ENCODE results near the gene NCAM1.

Gene NCAM1

DNA sequence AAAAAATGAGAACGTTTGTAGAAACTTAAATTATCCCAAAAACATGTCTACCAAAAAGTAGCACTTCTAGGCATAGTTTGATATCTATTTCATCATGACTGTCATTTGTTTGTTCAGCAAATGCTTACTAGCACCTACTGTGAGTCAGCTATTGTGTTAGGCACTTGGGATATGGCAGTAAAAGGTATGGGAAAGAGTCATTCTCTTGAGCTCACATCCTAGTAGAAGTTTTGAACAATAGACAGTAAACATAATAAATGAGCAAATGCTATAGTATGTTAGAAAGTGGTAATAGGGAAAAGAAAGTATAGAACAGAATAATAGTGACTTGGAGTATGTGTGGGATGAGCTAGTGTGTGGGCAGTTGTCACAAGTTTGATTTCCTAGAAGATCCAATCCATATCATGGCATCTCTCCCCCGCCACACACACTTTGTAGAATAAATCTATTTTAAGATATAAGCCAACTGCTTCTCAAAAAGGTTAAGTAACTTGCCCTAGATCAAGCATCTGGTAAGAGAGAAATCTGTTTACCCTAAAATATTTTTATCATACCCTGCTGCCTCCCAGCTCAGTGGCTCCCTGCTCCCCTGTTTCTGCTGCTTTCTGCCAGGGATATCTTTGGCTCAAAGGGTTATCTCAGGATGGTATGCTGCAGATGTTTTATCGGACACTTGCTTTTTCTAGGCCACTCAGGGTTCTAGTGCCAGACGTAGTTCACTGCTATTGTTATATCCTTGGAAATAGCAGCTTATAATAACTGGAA lies 129.7 kb downstream of the NCAM1 start:
- no peak for DNase-seq

DNA sequence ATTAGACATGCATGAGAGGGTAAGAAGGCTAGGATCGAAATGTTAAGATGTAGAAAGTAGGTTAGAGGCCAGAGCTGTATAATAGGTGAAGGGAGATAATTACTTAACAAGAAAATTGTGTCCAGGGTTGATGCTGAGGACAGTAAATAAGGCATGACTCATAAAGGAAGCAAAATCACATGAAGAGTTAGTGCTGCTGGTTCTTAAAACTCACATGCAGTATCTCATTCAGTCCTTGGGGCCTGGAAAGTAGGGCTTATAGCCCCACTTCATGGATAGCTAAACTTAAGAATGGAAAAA lies 130.2 kb downstream of the NCAM1 start:
- peak; percentile 13 for DNase-seq

DNA sequence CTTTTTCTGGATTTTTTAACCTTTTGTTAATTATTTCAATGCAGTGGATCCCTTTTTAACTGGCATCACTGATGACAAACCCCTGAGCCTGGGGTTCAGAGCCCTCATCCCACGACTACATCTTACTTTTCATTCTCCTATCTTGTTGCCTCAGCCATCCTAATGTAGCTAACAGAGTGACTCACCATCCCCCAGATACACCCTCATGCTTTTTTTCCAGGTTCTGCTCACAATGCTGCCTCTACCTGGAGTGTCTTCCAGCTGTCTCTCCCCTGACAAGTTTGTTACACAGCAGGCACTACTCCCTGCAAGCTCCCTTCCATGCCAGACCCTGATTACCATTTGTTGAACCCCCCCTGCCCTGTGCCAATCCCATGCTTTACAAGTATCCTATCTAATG lies 135.4 kb downstream of the NCAM1 start:
- no peak for DNase-seq

DNA sequence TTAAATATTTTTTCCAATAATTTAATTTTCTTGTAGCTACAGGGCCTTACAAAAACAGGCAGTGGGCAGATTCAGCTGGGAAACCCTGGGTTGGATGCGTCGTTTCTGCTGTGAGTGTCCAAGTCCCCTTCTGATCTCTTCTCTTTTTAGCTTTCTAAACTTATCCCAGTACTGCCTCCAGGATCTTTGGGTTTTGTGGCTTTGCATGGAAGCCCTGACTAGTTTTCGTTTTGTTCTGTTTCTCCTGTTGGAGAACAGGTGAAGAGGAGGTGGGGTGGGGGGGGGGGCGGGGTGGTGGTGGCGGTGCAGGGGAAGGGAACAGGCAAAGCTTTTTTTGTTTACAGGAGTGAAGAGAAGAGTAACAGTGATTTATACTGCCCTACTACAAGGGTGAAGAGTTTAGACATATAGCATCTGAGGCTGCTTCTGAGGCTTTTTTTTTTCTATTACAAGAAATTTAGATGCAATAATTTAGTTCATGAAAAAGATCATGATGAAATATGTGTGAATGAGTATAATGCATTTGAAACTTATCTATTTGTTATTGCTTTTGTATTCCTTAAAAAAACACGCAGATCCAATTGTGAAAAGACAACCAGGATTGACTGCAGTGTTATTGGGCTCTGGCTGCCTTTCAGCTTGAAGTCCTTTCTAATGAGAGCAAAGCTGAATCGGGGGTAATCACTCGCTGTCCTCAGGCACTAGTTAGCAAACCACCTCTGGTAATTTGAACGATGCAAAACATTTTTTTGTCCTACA lies 142.9 kb downstream of the NCAM1 start:
- no peak for DNase-seq

GRCh38 chr11:113104691-113105251 lies 143.6 kb downstream of the NCAM1 start:
- DNase-seq, result no peak

GRCh38 chr11:113105592-113105991 lies 144.4 kb downstream of the NCAM1 start:
- DNase-seq, result no peak

GRCh38 chr11:113106507-113106906 lies 145.3 kb downstream of the NCAM1 start:
- no peak for DNase-seq

GRCh38 chr11:113110046-113110445 lies 148.8 kb downstream of the NCAM1 start:
- no peak for DNase-seq

DNA sequence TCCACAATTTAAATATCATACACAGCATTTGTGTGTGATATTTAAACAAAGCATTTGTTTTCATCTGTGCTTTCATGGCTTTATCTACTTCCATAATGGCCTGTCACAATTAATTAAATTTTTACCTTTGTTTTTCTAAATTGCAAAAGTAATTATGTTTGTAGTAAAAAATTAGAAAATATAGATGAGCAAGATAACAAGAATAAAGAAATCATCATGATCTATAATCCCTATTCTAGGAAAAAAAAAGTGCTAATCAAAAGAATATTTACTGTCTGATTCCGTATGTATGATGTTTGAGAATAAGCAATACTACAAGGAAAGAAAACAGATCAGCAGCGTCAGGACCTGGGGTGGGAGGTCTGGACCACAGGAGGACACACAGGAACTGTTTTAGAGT lies 149.9 kb downstream of the NCAM1 start:
- no peak for DNase-seq

DNA sequence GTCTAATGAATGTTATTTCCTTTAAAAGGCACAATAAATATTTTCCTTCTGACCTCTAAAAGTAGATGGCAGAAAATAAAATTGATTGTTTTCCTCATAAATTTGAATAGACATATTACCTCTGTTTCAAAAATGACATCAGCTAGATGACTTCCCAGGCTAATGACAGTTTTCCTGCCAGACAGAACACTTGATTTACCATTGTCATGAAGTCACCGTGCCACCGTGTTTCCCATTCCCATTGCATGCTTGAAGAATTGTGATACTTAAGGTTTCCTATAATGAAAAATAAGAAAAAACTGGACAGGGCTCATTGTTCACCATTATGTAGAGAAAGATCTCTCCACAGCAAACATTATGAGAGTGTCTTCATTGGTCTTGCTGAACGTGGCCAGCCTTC lies 151.1 kb downstream of the NCAM1 start:
- no peak for DNase-seq

DNA sequence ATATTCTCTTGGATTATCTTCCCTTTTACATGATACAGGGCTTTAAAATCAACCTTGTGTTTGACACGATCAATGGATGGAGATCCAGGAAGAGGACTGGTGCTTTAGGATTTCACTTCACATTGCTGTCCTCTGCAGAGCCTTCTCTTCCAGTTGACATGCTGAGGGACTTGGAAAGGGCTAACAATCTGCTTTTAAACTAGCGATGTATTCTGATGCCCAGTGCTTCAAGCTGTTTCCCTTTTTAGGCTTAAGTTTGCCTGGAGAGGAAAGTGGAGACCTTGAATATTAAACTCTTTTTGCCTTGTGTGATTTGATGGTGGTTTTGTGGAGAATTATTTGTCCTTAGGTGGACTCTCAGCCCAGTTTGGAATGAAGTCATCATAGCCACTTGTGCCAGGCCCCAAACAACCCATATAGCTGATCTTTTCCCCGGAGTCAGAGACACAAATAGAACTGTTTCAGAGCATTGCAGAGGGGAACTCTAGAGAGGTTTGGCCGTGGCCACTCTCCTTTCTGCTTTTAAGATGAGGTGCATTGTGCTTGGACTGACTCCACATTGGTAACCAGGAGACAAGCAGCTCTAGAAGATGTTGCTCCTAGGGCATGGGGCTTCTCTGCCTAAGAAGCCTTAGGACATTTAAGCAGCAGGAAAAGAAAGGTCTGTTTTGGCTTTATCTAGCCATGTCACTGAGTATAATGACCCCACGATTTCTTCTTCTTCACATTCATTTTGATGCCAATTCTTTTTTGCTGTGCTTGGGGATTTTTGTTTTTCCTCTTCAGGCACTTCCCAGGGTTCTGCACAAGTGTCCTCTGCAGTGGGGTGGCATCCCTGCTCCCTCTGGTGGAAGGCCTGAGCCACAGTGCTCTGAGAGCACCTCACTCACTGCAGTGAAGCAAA lies 152.8 kb downstream of the NCAM1 start:
- DNase-seq, result peak; percentile 56

DNA sequence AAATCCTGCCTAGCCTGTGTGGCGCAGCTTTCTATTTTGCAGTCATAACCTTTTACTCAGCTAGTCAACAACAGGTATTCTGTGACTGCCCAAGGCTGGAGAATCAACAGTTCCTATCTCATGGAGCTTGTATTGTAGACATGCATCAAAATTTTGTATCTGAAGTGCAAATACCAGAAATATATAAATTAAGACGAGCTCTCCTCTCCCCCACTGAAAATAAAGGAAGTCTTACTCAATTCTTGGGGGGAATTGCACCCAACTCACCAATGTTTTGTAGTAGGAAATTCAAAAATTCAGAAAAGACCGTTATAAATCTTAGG lies 153.4 kb downstream of the NCAM1 start:
- no peak for DNase-seq

DNA sequence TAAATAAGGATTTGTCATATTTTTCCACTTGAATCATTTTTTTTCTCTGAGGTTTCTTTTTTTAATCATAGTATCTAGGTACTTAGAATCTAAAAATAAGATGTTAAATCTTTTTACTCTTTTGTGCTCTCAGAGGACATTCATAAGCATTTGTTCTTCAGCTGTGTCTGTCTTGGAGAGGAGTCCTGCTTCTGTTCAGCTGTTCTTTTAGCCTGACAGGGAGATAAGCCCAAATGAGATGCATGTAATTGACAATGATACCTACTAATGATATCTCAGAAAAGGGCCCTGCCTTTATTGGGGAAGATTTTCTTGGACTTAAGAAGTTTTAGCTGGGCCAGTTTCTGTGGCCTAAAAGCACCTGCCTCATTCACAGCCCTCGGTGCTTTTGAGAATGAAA lies 156.9 kb downstream of the NCAM1 start:
- no peak for DNase-seq

- DNase-seq, result no peak
These were observed 157.9 kb downstream of the NCAM1 start for GRCh38 chr11:113119074-113119473.

DNA sequence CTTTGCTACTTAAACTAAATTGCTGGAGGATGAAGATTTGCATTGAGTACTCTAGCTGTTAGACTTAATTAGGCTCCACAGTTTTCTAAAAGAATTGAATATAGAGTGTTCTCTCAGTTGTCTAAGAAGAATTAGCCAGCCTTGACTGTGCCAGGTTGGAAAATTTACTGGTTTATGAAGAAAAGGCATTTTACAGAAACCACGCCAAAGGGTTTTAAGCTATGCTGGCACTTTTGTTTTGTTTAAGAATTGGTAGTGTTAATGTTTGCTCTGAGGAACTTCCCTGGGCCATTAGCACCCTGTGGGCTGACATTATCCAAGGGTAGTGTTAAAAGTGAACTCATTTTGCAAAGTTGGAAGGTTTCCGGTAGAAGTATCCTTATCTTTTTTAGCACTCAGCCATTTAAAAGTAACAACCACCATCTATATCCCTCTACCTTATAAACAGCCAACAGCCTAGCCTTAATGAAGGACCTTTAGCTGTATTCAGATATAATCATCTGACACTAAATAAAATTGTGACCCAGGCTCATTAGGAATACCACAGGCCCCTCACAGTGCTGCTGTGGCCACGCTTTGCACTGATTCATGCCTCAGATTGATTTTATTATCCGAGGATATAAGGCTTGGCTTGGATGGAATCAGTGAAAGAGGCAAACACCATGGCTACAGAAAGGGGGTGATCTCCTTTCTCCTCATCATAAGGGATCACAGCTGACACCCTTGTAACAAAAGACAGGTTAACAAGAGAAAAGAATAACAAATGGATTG lies 158.9 kb downstream of the NCAM1 start:
- DNase-seq, result no peak

DNA sequence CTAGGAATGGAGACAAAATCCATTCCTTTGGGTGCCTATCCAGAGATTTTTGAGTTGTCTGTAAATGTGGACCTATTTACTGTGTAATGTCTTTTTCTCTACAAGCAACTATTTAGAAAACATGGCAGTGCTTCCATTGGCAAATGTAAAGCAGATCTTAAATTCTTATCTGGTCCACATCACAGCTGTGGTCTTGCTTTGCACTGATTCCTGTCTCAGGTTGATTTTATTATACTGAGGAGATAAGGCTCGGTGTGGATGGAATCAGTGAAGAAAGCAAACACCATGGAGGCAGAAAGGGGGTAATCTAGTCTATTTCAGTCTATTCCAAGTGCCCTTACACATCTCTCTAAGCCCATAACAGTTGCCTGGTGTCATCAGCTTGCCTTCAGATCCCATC lies 160.5 kb downstream of the NCAM1 start:
- DNase-seq, result no peak

GRCh38 chr11:113124006-113124405 lies 162.8 kb downstream of the NCAM1 start:
- no peak for DNase-seq

DNA sequence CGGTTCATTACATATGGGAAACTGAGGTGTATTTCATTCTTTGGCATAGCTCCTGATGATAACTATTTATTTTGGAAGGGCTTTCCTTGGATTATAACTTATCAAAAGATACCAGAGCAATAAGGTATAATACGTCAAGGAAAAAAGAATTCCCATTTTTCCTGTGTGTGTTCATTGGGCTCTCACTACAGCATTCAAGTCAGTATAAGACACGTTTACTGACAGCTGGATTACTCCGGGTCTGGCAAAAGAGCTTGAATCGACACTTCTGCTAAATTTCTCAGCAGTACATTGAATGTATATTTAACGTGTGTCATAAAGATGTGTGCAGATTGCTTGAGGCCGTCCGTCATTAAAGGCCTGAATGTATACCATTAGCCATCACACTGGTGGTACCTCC lies 163.4 kb downstream of the NCAM1 start:
- DNase-seq, result no peak

DNA sequence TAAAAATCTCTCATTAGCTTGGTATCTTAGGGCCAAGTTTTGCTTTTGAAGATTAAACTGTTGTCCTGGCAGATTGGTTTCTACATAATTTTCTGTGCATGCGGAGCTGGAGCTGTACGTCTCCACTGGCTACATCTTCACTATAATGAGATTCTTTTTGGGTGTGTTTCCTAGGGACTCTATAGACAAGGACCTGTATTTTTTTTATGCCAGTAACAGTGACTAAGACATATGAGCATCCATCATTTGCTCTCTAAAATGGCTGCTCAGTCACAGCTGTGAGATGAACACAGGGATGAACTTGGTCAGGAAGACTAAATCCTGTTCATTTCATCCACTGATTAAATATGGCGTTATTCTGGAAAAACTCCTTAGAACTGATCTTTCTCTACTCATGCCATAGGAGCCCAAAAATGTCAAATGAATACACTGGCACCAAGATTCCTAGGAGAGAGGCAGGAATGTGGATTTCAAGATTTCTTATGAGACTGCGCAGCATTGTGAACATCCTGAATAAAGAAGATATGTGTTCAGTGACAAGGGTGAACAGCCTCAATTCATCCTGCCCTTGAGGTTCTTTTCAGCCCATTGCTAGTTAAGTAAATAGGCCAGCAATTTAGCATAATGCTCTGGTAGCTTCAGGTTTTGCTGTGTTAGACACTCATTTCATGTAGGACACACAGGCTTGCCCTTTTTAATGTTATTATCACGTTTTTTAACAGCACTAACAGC lies 168.2 kb downstream of the NCAM1 start:
- no peak for DNase-seq

- DNase-seq, result no peak
These were observed 170.0 kb downstream of the NCAM1 start for GRCh38 chr11:113131036-113131775.

DNA sequence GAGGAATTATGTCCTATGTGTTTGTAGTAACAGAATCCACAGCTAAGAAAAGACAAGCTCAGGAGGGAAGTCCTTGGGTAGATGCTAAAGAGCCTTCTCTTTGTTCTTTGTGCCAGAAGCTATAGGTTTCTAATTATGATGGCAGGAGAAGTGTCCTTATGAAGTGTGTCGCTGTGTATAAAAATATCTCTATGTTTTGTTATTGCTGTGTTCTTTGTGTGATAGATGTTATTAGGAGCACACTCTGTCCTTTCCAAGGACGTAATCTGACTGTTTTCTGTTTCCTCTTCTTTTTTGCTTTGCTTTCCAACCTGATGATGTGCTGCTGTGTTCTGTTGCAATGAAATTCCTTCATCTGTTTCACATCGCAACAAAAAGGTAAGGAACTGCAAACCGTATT lies 171.9 kb downstream of the NCAM1 start:
- no peak for DNase-seq
